ENCODE data around the gene LMNTD1.
"Not testable (repeated sequence)": the region's sequence is repeated elsewhere in the genome, so short reads cannot be mapped to it uniquely, and the experiment has no call there.

- TF ChIP-seq CTCF (conservative IDR thresholded peaks at IDR 0.05; ENCODE audit: low read depth in 2 of 2); REST (IDR thresholded peaks at IDR 0.05; ENCODE audit: unreplicated experiment); EZH2 (IDR thresholded peaks at IDR 0.05; ENCODE audit: low read depth, unreplicated experiment); EZH2phosphoT487 (IDR thresholded peaks at IDR 0.05; ENCODE audit: unreplicated experiment); ETS1 (IDR thresholded peaks at IDR 0.05); CREB1 (CRISPR knock-in tag; IDR thresholded peaks at IDR 0.05; ENCODE audit: low read depth); ZNF114 (CRISPR knock-in tag; IDR thresholded peaks at IDR 0.05); NANOG (IDR thresholded peaks at IDR 0.05; ENCODE audit: borderline replicate concordance); JUNB (IDR thresholded peaks at IDR 0.05; ENCODE audit: unreplicated experiment); ZNF331 (CRISPR knock-in tag; IDR thresholded peaks at IDR 0.05; ENCODE audit: low read depth): not testable (repeated sequence)
- 0 out of 2 replicates have a peak, but pooled peaks have one; percentile 25 for TF ChIP-seq POLR2AphosphoS5 (IDR thresholded peaks at IDR 0.05; ENCODE audit: low read depth)
Observed at GRCh38 chr12:25488956-25489870, 63.9 kb downstream of the LMNTD1 start.

All from GM23338 (cell line).